Activated CD4-positive, alpha-beta T cell treated with anti-CD3 and anti-CD28 coated beads, Interleukin-2, amount 10 ng/mL, durations not matched to agents 24 days and 14 days (primary cell): ENCODE results near the gene ZNF783. TPM values are rescaled to one million over a fixed set of nuclear protein-coding genes. Genes with fewer than 3 reads are reported as not detected.

ENCODE experiments used
- DNase-seq: peaks from one replicate; pipeline ENCODE4 v3.0.0; 2022
- H3K27ac Mint-ChIP-seq: one replicate; pipeline ENCODE4 v1.8.0; 2022; ENCODE audit warnings: mild to moderate bottlenecking, mixed read lengths
- H3K27me3 Mint-ChIP-seq: one replicate; pipeline ENCODE4 v1.8.0; 2022; ENCODE audit warnings: mixed read lengths
- H3K36me3 Mint-ChIP-seq: one replicate; pipeline ENCODE4 v1.8.0; 2022; ENCODE audit warnings: low read depth, mild to moderate bottlenecking, mixed read lengths
- H3K4me1 Mint-ChIP-seq: one replicate; pipeline ENCODE4 v1.8.0; 2021; ENCODE audit warnings: mixed read lengths
- H3K4me3 Mint-ChIP-seq: one replicate; pipeline ENCODE4 v1.8.0; 2022; ENCODE audit warnings: mild to moderate bottlenecking, moderate library complexity, mixed read lengths
- H3K9me3 Mint-ChIP-seq: one replicate; pipeline ENCODE4 v1.8.0; 2021; ENCODE audit warnings: mixed read lengths
- intact Hi-C: fragments of 100-400 bp; cut with micrococcal nuclease; formaldehyde crosslinking; loops from one replicate; pipeline ENCODE4 v1.15.1; 2023
- total RNA-seq: library from RNA; stranded (reverse); gene quantifications from 2 replicates; pipeline ENCODE4 v1.2.3, GENCODE V29; 2022

ZNF783 gene
- total RNA-seq, 1 donor from 2014 or later = 27.4 TPM

DNA sequence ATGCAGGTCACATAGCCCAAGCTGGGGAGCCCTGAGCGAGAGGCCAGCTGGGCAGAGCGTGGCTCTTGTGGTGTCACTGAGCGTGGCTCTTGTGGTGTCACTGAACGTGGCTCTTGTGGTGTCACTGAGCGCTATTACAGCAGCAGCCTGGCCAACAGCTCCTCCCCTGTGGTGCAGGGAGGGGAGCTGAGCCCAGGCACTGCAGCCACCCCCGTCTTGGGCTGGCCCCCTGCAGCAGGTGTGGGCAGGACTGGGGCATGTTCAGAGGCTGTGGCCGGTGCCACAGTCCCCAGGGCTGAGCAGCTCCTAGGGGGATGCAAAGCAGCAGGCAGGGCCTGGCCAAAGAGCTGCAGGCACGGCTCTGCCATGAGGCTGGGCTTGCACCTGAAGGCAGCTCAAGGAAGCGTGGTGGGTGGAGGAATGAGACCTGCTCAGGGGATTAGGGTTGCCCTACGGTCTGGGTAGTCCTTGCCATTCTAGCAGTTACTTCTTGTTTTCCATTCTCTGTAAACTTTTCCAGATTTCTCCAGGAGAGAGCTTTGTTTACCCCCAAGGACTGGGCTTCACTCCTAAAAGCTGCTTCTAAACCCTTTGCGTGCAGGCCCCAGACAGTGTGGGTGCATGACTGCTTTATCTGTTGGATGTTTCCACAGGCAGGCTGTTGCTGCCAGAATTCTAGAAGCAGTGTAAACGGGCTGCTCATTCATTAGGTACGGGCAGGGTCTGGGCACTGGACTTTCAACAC lies 29.2 kb downstream of the ZNF783 start:
- Mint-ChIP-seq H3K27me3 (no peaks in the 10 kb centered on the region), H3K4me1 (peaks cover 18% of the 10 kb centered on the region), H3K9me3 (no peaks in the 10 kb centered on the region), H3K27ac (no peak overlapping the region), H3K36me3 (peaks cover 4% of the 10 kb centered on the region), H3K4me3 (no peak overlapping the region)
- no peak for DNase-seq
- intact Hi-C loops = no loop called here

DNA sequence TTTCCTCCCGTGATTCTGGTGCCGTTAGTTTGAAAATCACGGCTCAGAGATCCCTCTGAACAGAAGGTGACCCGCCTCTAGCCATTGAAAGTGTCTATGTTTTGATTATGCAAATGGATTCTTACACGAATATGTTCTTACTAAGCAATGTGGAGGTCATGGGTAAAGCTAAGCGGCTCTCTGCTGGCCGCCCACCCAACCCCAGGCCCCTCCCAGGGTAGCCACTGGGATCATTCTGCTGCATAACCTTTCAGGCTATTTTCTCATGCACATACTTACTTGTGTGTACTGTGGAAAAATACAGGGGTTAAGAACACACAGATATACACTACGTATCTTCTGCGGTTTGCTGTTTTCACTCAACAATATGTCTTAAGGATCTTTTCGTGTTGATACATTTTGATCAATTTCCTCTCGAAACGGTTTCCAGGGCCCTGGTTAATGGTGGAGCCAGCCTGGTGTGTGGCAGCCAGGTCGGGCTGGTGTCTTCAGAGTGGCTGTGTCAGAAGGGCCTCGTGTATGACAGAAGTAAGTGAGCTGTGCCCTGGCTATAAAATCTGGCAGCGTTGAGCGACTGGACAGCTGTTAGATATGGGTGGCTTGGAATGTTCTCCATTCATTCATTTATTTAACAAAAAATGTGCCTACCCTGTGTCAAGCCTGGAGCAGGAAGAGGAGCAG lies 29.9 kb downstream of the ZNF783 start:
- Mint-ChIP-seq H3K27ac (no peak overlapping the region), H3K4me1 (peaks cover 12% of the 10 kb centered on the region), H3K9me3 (no peaks in the 10 kb centered on the region), H3K27me3 (no peaks in the 10 kb centered on the region), H3K36me3 (peaks cover 2% of the 10 kb centered on the region), H3K4me3 (no peak overlapping the region)
- intact Hi-C loops = no loop called here
- no peak for DNase-seq

DNA sequence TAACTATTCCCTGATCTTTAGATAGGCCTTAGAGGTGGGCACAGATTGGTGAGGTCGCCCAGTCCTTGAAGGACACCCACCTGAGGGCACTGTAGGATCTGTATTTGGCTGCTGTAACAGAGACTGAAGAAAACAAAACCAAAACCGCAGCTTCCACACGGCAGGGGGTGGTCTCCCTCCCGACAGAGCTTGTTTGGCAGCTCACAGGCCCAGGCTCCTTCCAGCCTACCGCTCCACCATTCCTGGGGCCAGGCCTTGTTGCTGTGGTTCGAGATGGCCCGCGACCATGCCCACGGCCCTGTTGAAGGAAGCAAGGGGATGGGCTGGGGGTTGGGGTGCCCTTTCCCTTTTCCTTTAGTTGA lies 30.4 kb downstream of the ZNF783 start:
- Mint-ChIP-seq H3K36me3 (peaks cover 1% of the 10 kb centered on the region), H3K4me1 (peaks cover 7% of the 10 kb centered on the region), H3K4me3 (no peak overlapping the region), H3K9me3 (no peaks in the 10 kb centered on the region), H3K27ac (no peak overlapping the region), H3K27me3 (no peaks in the 10 kb centered on the region)
- intact Hi-C loops = no loop called here
- DNase-seq = no peak

DNA sequence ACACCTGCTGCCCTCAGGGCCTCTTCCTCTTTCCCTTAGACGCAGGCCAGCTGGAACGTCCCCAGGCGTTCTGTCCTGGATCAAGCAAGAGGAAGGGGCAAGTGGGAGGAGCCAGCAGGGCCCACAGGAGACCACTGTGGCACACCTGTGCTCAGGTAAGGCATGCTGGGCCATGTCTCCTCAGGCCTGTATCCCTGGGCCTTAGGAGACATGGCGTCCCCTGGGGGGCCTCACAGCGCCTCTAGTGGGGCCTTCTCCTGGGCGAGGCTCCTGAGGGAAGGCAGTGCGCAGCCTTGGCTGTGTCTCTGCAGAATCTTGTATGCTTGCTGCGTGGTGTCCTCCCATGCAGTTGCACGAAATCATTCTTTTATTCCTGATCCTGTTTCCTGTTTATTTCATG lies 31.3 kb downstream of the ZNF783 start:
- intact Hi-C loops = no loop called here
- DNase-seq = no peak
- Mint-ChIP-seq H3K9me3 (no peaks in the 10 kb centered on the region), H3K27me3 (no peaks in the 10 kb centered on the region), H3K27ac (no peak overlapping the region), H3K4me3 (no peak overlapping the region), H3K4me1 (peaks cover 3% of the 10 kb centered on the region), H3K36me3 (no peaks in the 10 kb centered on the region)

DNA sequence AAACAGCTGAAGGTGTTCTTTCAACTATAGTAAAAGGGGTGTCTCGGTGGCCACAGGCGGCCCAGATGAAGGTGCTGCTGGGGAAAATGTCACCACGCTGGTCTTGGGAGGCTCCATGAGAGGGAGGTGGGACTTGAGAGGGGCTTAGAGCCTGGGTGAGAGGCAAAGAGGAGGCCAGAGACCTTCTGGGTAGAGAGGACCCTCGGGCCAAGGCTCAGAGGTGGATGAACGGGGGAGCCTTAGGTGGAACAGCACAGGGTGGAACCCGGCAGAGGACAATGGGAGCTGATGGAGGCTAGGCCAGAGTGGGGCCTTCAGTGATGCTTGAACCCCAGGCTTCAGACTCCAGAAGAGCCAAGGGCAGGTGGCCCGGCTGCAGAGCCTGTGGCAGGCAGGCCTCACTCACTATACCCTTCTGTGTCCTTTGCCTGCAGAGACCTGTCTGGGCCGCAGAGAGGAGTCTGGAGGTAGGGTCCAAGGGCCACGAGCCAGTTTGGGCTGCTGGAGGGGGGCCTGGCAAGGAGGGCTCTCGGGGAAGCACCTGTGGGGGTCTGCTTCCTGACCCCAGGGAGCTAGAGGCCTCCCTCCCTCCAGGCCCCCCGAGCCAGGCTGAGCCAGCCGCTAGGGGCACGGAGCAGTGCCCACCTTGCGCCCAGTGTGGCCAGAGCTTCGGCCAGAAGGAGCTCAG lies 32.1 kb downstream of the ZNF783 start:
- no peaks in the 10 kb centered on the region for H3K9me3 Mint-ChIP-seq
- H3K27me3 Mint-ChIP-seq = no peaks in the 10 kb centered on the region
- no peaks in the 10 kb centered on the region for H3K36me3 Mint-ChIP-seq
- no peak for DNase-seq
- intact Hi-C loops = no loop called here
- peaks cover 3% of the 10 kb centered on the region for H3K4me1 Mint-ChIP-seq
- H3K27ac Mint-ChIP-seq = no peak overlapping the region
- H3K4me3 Mint-ChIP-seq = no peak overlapping the region

DNA sequence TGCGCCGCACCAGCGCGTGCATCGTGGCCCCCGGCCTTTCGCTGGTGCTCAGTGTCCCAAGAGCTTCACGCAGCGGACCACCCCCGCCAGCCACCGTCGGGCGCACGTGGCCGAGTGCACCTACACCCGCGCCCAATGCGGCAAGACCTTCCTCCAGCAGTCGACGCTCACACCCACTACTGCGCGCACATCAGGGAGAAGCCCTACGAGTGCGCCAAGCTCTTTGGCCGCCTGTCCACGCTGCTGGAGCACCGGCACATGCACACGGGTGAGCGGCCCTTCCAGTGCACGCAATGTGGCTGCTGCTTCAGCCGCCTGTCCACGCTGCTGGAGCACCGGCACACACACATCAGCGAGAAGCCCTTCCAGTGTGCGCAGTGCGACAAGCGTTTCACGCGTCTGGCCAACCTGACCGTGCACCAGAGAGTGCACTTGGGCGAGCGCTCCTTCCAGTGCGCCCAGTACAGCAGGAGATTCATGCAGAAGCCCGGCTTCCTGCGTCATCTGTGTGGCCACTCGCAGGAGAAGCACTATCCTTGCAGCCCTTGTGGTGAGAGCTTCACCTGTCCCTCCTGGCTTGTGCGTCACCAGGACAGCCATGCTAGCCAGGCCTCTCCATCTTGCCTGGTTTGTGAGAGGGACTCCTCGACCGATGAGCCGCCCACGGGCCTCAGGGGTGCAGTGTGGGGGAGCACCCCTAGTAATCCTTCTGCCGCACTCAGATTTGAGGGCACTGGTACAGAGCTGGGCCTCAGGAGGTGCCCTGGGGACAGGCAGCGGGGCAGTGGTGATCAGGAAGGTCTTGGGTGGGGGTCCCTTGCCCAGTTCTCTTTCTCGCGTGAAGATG lies 32.9 kb downstream of the ZNF783 start:
- Mint-ChIP-seq H3K4me3 (no peak overlapping the region), H3K27me3 (no peaks in the 10 kb centered on the region), H3K4me1 (peaks cover 3% of the 10 kb centered on the region), H3K9me3 (no peaks in the 10 kb centered on the region), H3K27ac (no peak overlapping the region), H3K36me3 (no peaks in the 10 kb centered on the region)
- DNase-seq = no peak
- intact Hi-C loops = no loop called here

DNA sequence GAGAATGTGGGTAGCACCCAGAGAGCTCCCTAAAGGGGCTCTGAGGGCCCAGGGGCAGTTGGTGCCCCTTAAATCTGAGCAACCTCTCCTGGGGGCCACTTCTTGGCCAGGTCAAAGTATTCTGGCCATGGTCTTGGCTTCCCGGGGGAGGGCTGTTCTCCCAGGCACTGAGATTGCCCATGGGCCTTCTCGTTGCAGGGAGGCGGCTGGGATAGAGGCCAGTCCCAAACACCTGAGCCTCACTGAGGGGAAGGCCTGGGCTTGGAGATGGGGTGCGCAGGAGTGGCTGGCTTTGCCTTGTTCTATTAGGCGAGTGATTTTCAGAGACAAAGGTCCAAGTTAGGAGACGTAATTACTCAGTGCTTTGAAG lies 33.5 kb downstream of the ZNF783 start:
- no peak for DNase-seq
- H3K36me3 Mint-ChIP-seq = no peaks in the 10 kb centered on the region
- H3K9me3 Mint-ChIP-seq = no peaks in the 10 kb centered on the region
- H3K27me3 Mint-ChIP-seq = no peaks in the 10 kb centered on the region
- H3K4me3 Mint-ChIP-seq = no peak overlapping the region
- peaks cover 3% of the 10 kb centered on the region for H3K4me1 Mint-ChIP-seq
- intact Hi-C loops = no loop called here
- H3K27ac Mint-ChIP-seq = no peak overlapping the region

DNA sequence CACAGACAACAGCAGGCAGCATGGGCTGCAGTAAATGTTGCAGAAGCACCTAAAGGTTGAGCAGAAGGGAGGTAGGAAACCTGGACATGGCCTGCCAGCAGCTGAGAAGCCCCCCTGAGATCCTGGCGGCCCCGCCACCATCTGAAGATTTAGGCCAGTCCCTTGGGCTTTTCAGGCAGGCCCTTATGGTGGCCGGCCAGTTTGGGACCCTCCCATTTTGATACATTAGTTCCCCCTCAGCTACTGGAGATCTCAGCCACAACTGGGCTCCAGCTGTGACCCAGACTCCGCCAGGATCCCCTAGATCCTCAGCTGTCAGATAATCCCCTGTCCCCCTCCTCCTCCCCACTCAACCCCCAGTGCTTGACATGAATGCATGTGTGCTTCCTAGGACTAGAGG lies 34.4 kb downstream of the ZNF783 start:
- H3K36me3 Mint-ChIP-seq = no peaks in the 10 kb centered on the region
- no peaks in the 10 kb centered on the region for H3K27me3 Mint-ChIP-seq
- no peak for DNase-seq
- H3K9me3 Mint-ChIP-seq = no peaks in the 10 kb centered on the region
- H3K4me3 Mint-ChIP-seq = no peak overlapping the region
- no peaks in the 10 kb centered on the region for H3K4me1 Mint-ChIP-seq
- intact Hi-C loops = no loop called here
- H3K27ac Mint-ChIP-seq = no peak overlapping the region

DNA sequence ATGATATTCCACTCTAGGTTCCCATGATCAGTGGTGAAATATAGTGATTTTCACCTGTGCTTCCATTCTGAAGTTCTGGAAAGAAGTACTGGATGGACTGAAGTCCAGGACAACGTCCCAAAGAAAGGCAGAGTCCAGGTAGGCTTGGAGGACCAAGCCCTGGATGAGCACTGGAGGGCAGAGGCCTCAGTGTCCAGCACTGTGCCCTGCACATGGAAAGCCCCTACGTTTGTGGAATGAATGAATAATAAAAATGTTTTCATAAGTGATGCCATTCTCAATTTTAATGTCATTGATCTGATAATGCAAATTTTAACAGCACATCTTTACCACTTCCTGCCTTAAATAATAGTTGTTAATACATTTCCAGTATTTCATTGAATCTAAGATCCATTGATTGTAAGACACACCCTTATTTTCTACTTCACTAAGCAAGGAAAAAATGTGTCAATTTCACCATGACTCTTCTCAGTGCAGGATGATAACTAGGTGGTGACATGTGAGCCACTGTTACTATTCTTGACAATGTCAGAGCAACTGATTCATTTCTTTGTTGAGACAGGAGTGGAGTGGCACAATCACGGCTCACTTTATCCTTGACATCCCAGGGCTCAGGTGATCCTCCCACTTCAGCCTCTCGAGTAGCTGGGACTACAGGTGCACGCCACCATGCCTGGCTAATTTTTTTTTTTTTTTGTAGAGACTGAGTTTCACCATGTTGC lies 35.2 kb downstream of the ZNF783 start:
- no peak for DNase-seq
- Mint-ChIP-seq H3K36me3 (no peaks in the 10 kb centered on the region), H3K27ac (peak overlapping the region; percentile 65), H3K9me3 (no peaks in the 10 kb centered on the region), H3K27me3 (no peaks in the 10 kb centered on the region), H3K4me1 (no peaks in the 10 kb centered on the region), H3K4me3 (no peak overlapping the region)
- intact Hi-C loops = no loop called here

DNA sequence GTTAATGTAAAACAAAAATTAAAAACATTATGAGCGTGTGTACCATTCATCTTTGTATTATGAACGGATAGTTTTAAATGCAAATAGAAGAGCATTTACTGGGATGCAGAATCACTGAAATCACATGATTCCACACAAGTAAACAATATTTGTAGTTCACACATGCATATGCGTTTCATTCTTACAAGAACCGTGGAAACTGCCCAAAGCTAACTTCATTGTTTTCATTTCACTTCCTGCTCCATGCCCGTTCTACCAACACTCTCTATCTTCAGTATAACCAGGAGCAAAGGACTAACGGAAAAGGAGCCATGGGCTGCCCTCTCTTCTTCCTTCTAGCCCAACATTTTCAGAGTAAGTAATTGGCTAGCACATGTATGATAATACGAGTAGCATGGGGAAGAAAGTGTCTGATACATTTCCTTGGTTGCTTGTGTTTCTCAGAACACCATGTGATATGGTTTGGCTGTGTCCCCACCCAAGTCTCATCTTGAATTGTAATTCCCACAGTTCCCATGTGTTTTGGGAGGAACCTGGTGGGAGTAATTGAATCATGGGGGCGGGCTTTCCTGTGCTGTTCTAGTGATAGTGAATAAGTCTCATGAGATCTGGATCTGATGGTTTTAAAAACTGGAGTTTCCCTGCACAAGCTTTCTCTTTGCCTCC lies 38.8 kb downstream of the ZNF783 start:
- no peaks in the 10 kb centered on the region for H3K4me1 Mint-ChIP-seq
- no peaks in the 10 kb centered on the region for H3K9me3 Mint-ChIP-seq
- no peak overlapping the region for H3K4me3 Mint-ChIP-seq
- intact Hi-C loops = no loop called here
- H3K27me3 Mint-ChIP-seq = no peaks in the 10 kb centered on the region
- no peak overlapping the region for H3K27ac Mint-ChIP-seq
- no peak for DNase-seq
- no peaks in the 10 kb centered on the region for H3K36me3 Mint-ChIP-seq

DNA sequence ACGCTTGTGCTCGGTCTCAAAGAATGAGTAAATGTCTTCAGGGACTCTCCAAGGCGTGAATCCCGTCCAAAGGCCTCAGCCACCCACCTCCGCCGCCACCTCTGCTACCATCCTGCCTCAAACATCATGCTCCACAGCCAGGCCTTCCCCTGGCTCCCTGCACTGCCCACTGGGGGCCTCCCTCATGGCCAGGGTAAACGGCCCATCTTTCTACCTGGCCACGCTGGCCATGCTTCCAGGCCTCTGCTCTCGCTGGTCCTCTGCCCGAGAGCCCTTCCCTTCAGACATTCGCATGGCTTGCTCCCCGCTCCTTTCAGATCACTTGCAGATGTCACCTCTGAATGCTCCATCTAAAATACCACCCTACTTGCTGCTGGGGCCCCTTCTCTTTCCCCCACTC lies 40.2 kb downstream of the ZNF783 start:
- intact Hi-C loops = no loop called here
- DNase-seq = no peak
- Mint-ChIP-seq H3K9me3 (no peaks in the 10 kb centered on the region), H3K27me3 (peaks cover 4% of the 10 kb centered on the region), H3K4me1 (no peaks in the 10 kb centered on the region), H3K4me3 (no peak overlapping the region), H3K36me3 (no peaks in the 10 kb centered on the region), H3K27ac (no peak overlapping the region)

DNA sequence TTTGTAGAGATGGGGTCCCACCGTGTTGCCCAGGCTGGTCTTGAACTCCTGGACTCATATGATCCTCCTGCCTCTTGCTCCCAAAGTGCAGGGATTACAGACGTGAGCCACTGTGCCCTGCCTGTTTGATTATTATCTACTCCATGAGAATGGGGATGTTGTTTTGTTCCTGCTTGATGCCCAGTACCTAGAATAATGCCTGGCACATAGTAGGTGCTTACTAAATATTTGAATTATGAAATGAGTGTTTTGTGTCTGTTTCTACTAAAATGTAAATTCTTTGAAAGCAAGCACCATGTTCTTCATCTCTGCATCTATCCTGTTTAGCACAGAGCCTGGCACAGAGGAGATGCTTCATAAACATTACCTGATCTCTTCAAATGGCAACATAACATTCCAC lies 40.9 kb downstream of the ZNF783 start:
- intact Hi-C loops = no loop called here
- H3K4me1 Mint-ChIP-seq = no peaks in the 10 kb centered on the region

DNA sequence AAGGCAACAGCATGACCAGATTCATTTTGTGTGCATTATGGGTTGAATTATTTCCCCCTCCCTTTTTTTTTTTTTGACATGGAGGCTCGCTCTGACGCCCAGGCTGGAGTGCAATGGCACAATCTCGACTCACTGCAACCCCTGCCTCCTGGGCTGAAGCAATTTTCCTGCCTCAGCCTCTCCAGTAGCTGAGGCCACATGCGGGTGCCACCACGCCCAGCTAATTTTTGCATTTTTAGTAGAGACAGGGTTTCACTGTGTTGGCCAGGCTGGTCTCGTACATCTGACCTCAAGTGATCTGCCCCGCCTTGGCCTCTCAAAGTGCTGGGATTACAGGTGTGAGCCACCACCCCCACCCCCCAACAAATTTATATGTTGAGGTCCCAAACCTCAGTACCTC lies 42.0 kb downstream of the ZNF783 start:
- Mint-ChIP-seq H3K27ac (no peak overlapping the region), H3K9me3 (no peaks in the 10 kb centered on the region), H3K4me1 (no peaks in the 10 kb centered on the region), H3K4me3 (no peak overlapping the region), H3K27me3 (peaks cover 4% of the 10 kb centered on the region), H3K36me3 (no peaks in the 10 kb centered on the region)
- no peak for DNase-seq
- intact Hi-C loops = no loop called here

More for the DNA sequence above, 40.9 kb downstream of the ZNF783 start:
- Mint-ChIP-seq H3K4me3 (no peak overlapping the region), H3K9me3 (no peaks in the 10 kb centered on the region), H3K36me3 (no peaks in the 10 kb centered on the region), H3K27ac (no peak overlapping the region), H3K27me3 (peaks cover 4% of the 10 kb centered on the region)
- no peak for DNase-seq
